GM12878 (cell line): Measurements from ENCODE around the gene CACNG8. TPM values are rescaled to one million over a fixed set of nuclear protein-coding genes. Genes with fewer than 3 reads are reported as not detected.

Experiments
- ATAC-seq: fragments of 200-7000 bp; cut with Tn5 transposase; 3 replicates; pipeline ENCODE4 v1.9.1; 2020; ENCODE audit warnings: mild to moderate bottlenecking, moderate library complexity
- BruUV-seq: library from RNA; stranded (reverse); fragments of 400-500 nt; replicated peaks from 2 replicates; lab custom pipeline; 2021; lab: Mats Ljungman, UMichigan
- CTCF ChIA-PET: fragments of 300-600 bp; sonication (Branson Sonifier 250); formaldehyde crosslinking; extraction: SDS; loops from one replicate; lab custom pipeline; 2021; ENCODE audit warnings: inconsistent platforms; lab: Yijun Ruan, JAX
- POLR2A ChIA-PET: fragments of 350-600 bp; formaldehyde crosslinking; extraction: SDS; loops from one replicate; lab custom pipeline; 2021; ENCODE audit warnings: inconsistent platforms; lab: Charles Lee
- RAD21 ChIA-PET: fragments of 300-600 bp; sonication (Branson Sonifier 250); formaldehyde crosslinking; loops from one replicate; lab custom pipeline; 2023; ENCODE audit warnings: antibody characterized with exemption; ENCODE audit not compliant: unreplicated experiment; lab: Charles Lee
- SMC1A ChIA-PET: fragments of 300-600 bp; sonication (Branson Sonifier 250); formaldehyde crosslinking; loops from one replicate; lab custom pipeline; 2023; ENCODE audit not compliant: unreplicated experiment, uncharacterized antibody; lab: Charles Lee
- DNase-seq: peaks from one replicate; pipeline ENCODE4 v3.0.0-alpha.2; 2011; ENCODE audit warnings: low read depth, low spot score
- FAIRE-seq: peaks from 3 replicates; lab custom pipeline; 2011; peaks lifted over from hg19 to GRCh38; lab: Jason Lieb, UNC
- H2AFZ ChIP-seq: 2 replicates; pipeline ENCODE4 v1.6.0; 2011; ENCODE audit warnings: low read depth, low read length, control low read depth; ENCODE audit not compliant: control insufficient read depth
- H3K27ac ChIP-seq: 2 replicates; pipeline ENCODE4 v1.5.1; 2011; ENCODE audit warnings: control low read depth; ENCODE audit not compliant: control insufficient read depth, insufficient read depth
- H3K27me3 ChIP-seq, 2 experiments: replicated peaks in 1 of 2; 2 replicates each; pipeline versions ENCODE4 v1.6.0 to v1.6.1; 2011; ENCODE audit warnings: low read length in 1 of 2; ENCODE audit not compliant: control insufficient read depth in 2 of 2, insufficient read depth in 2 of 2
- H3K36me3 ChIP-seq, 2 experiments: 2 replicates each; pipeline ENCODE4 v1.5.1; 2011; ENCODE audit warnings: low read length in 1 of 2; ENCODE audit not compliant: control insufficient read depth in 2 of 2, insufficient read depth in 2 of 2
- H3K4me1 ChIP-seq: 2 replicates; pipeline ENCODE4 v1.6.1; 2011; ENCODE audit warnings: mild to moderate bottlenecking, low read length, moderate library complexity, mixed read lengths; ENCODE audit not compliant: control insufficient read depth, insufficient read depth
- H3K4me2 ChIP-seq: 2 replicates; pipeline ENCODE4 v1.6.0; 2011; ENCODE audit warnings: control low read depth; ENCODE audit not compliant: control insufficient read depth, insufficient read depth
- H3K4me3 ChIP-seq: fragments of 200-600 bp; sonication (generic); 2 replicates; pipeline ENCODE4 v1.5.1; 2016
- H3K79me2 ChIP-seq: 2 replicates; pipeline ENCODE4 v1.6.0; 2011; ENCODE audit warnings: low read length; ENCODE audit not compliant: control insufficient read depth, insufficient read depth
- H3K9ac ChIP-seq: 2 replicates; pipeline ENCODE4 v1.8.0; 2011; ENCODE audit warnings: low read length, control low read depth, mixed read lengths; ENCODE audit not compliant: control insufficient read depth, insufficient read depth
- H3K9me3 ChIP-seq: replicated peaks from 3 replicates; pipeline ENCODE4 v1.5.1; 2011; ENCODE audit warnings: mild to moderate bottlenecking, low read length; ENCODE audit not compliant: control insufficient read depth, insufficient read depth
- H4K20me1 ChIP-seq: 2 replicates; pipeline ENCODE4 v1.6.0; 2011; ENCODE audit not compliant: control insufficient read depth, insufficient read depth
- ATF7 ChIP-seq: fragments of 450-650 bp; IDR thresholded peaks from 2 replicates; pipeline ENCODE4 v1.6.1; 2016; ENCODE audit warnings: low read depth, mild to moderate bottlenecking
- BRCA1 ChIP-seq: IDR thresholded peaks from 2 replicates; pipeline ENCODE4 v1.6.1; 2011; ENCODE audit warnings: low read depth, low read length, improper control_type of control experiment
- CBFB ChIP-seq: IDR thresholded peaks from 2 replicates; pipeline ENCODE4 v1.6.1; 2016; ENCODE audit warnings: antibody characterized with exemption, low read depth
- EED ChIP-seq: sonication (generic); IDR thresholded peaks from 2 replicates; pipeline ENCODE4 v1.6.1; 2016; ENCODE audit warnings: antibody characterized with exemption, low read depth
- EP300 ChIP-seq, 2 experiments: fragments of 150-350 bp in 1 of 2; IDR thresholded peaks; 2 replicates each; pipeline ENCODE4 v1.6.1; 2011 to 2012; ENCODE audit warnings: low read depth in 2 of 2, low read length in 2 of 2, borderline replicate concordance in 1 of 2, improper control_type of control experiment in 1 of 2, inconsistent platforms in 1 of 2; ENCODE audit not compliant: control insufficient read depth in 1 of 2
- HDGF ChIP-seq: fragments of 450-650 bp; IDR thresholded peaks from 2 replicates; pipeline ENCODE4 v1.6.1; 2016; ENCODE audit warnings: antibody characterized with exemption
- JUND ChIP-seq: IDR thresholded peaks from 2 replicates; pipeline ENCODE4 v1.6.1; 2012; ENCODE audit warnings: low read depth, mild to moderate bottlenecking, low read length, improper control_type of control experiment, moderate library complexity
- MTA2 ChIP-seq: fragments of 450-650 bp; IDR thresholded peaks from 2 replicates; pipeline ENCODE4 v1.6.1; 2016; ENCODE audit warnings: low read depth, mild to moderate bottlenecking, moderate library complexity
- NR2F1 ChIP-seq: fragments of 450-650 bp; conservative IDR thresholded peaks from 2 replicates; pipeline ENCODE4 v1.6.1; 2017; ENCODE audit warnings: mild to moderate bottlenecking
- SIN3A ChIP-seq: IDR thresholded peaks from 2 replicates; pipeline ENCODE4 v1.6.1; 2012; ENCODE audit warnings: low read depth, low read length, improper control_type of control experiment
- SUZ12 ChIP-seq: fragments of 200-600 bp; sonication (generic); IDR thresholded peaks from one replicate; pipeline ENCODE4 v1.6.1; 2018; ENCODE audit warnings: antibody characterized with exemption, mild to moderate bottlenecking; ENCODE audit not compliant: unreplicated experiment
- ZZZ3 ChIP-seq: IDR thresholded peaks from 2 replicates; pipeline ENCODE4 v1.6.1; 2011; ENCODE audit warnings: low read depth; ENCODE audit not compliant: control insufficient read depth, insufficient read length
- WGBS: methylation state at CpG from one replicate; pipeline ENCODE4 v1.1.6; 2016; ENCODE audit warnings: low lambda C conversion rate; ENCODE audit not compliant: insufficient replicate concordance, insufficient coverage; ENCODE audit errors: missing lambda C conversion rate; 5-methylcytosine and 5-hydroxymethylcytosine counted together
- in situ Hi-C: fragments of 300-500 bp; cut with MboI; formaldehyde crosslinking; loops from 9 replicates; pipeline ENCODE4 v1.14.3; 2018; ENCODE audit warnings: mixed read lengths
- intact Hi-C: fragments of 100-400 bp; cut with micrococcal nuclease; formaldehyde crosslinking; loops from one replicate; pipeline ENCODE4 v1.14.2; 2022; ENCODE audit not compliant: unreplicated experiment
- polyA plus RNA-seq, 11 experiments: library from polyadenylated mRNA; depleted of rRNA in 4 of 11; unstranded in 6 of 11; stranded (reverse) in 5 of 11; fragments of >200 nt; fragmentation: Nextera tagmentation in 4 of 11; fragmentation: Illumina TruSeq in 1 of 11; extraction: Ambion mirVana in 4 of 11; extraction: Trizol in 1 of 11; gene quantifications; 1 replicate in 1 of 11; 2 replicates in 10 of 11; pipeline versions ENCODE4 v1.2.1 to v1.2.3, GENCODE V29; 2011 to 2016; ENCODE audit warnings: inconsistent platforms in 2 of 11, missing spikeins in 2 of 11, low read depth in 1 of 11
- total RNA-seq, 4 experiments: library from RNA; depleted of rRNA in 3 of 4; stranded (reverse); fragments of >200 nt in 3 of 4; fragmentation: Illumina TruSeq in 1 of 4; extraction: Trizol in 1 of 4; gene quantifications; 2 replicates each; pipeline versions ENCODE4 v1.2.1 to v1.2.3, GENCODE V29; 2013 to 2021

CACNG8 gene
- total and polyA plus RNA-seq, 10 of the 15 experiments (the other 5 are each of a cell fraction or from before 2014, with no cell fraction given), result not detected

DNA sequence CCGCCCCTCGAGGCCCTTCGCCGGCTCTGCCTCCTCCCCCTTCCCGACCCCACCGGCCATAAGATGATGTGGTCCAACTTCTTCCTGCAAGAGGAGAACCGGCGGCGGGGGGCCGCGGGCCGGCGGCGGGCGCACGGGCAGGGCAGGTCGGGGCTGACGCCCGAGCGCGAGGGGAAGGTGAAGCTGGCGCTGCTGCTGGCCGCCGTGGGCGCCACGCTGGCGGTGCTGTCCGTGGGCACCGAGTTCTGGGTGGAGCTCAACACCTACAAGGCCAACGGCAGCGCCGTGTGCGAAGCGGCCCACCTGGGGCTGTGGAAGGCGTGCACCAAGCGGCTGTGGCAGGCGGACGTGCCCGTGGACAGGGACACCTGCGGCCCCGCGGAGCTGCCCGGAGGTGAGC is 30.1 kb downstream of the CACNG8 start:
- H3K36me3 ChIP-seq, result no peaks in the 10 kb centered on the region
- H3K4me3 ChIP-seq, result no peak overlapping the region
- no TSS peak for BruUV-seq
- ChIA-PET RAD21 (no interaction called here), CTCF (no interaction called here)
- H3K27ac ChIP-seq, result no peak overlapping the region
- H4K20me1 ChIP-seq, result no peaks in the 10 kb centered on the region
- ATAC-seq, result no peak
- no peak for DNase-seq
- in situ Hi-C loops, result no loop called here
- H3K27me3 ChIP-seq, result no peaks in the 10 kb centered on the region
- TF ChIP-seq MTA2, result no peak
- no peak for TF ChIP-seq CBFB
- TF ChIP-seq SUZ12, result no peak
- no peak for TF ChIP-seq EP300 (IDR thresholded peaks at IDR 0.05; ENCODE audit: borderline replicate concordance in 1 of 2, control insufficient read depth in 1 of 2, low read depth in 2 of 2, low read length in 2 of 2)
- TF ChIP-seq ATF7, result no peak
- TF ChIP-seq NR2F1, result no peak
- TF ChIP-seq EED, result no peak
- TF ChIP-seq JUND, result no peak
- no peak for TF ChIP-seq HDGF
- no peak for TF ChIP-seq BRCA1
- TF ChIP-seq ZZZ3, result no peak
- no peak for TF ChIP-seq SIN3A
- TF ChIP-seq, all 136 proteins: peak for 0
- intact Hi-C loops, result no loop called here
- no peak overlapping the region for H2AFZ ChIP-seq
- ChIA-PET POLR2A (no interaction called here), SMC1A (no interaction called here)
- H3K4me1 ChIP-seq, result no peaks in the 10 kb centered on the region
- no peaks in the 10 kb centered on the region for H3K79me2 ChIP-seq
- 66% methylated on average over 26 of the region's 43 CpGs for WGBS
- no peaks in the 10 kb centered on the region; the same call in 2 of the 3 replicates for H3K9me3 ChIP-seq
- H3K9ac ChIP-seq, result no peak overlapping the region
- no peak overlapping the region for H3K4me2 ChIP-seq
- no peak for FAIRE-seq
